ENCODE data around the gene THRB.
A peak's percentile ranks its signal among the peaks of the same experiment; 100 is the strongest.

THRB gene

GRCh38 chr3:24416224-24416623, 78.4 kb downstream of the THRB start:
- Histone ChIP-seq H3K36me3 (ENCODE audit: control insufficient read depth in 2 of 2, insufficient read depth in 1 of 2, low read length in 2 of 2) (no peaks in the 10 kb centered on the region), H3K27ac (ENCODE audit: extremely low read depth, low read depth, low read length) (no peak overlapping the region), H3K9me3 (ENCODE audit: control insufficient read depth, insufficient read depth, low read depth, low read length) (no peaks in the 10 kb centered on the region), H3K4me3 (ENCODE audit: low read depth, low read length) (no peak overlapping the region), H3K4me1 (ENCODE audit: control insufficient read depth, insufficient read depth, low read length) (no peaks in the 10 kb centered on the region; the same call in 1 of the 2 replicates)
- ChIA-PET CTCF (no interaction called here), POLR2A (no interaction called here)
- TF ChIP-seq IKZF3 (tag by site-specific recombination; IDR thresholded peaks at IDR 0.05), result peak; percentile 20; the same call in 1 of the 2 replicates
- peak; percentile 35; the same call in 1 of the 2 replicates for TF ChIP-seq FEZF1 (tag by site-specific recombination; IDR thresholded peaks at IDR 0.05)
- no peak for TF ChIP-seq REST (tag by site-specific recombination; IDR thresholded peaks at IDR 0.05)
- TF ChIP-seq ZNF777 (tag by site-specific recombination; IDR thresholded peaks at IDR 0.05; ENCODE audit: borderline replicate concordance), result no peak
- TF ChIP-seq ZBTB17 (tag by site-specific recombination; IDR thresholded peaks at IDR 0.05), result 0 out of 2 replicates have a peak, but pooled peaks have one; percentile 15
- peak; percentile 80; the same call in 1 of the 2 replicates for TF ChIP-seq MZF1 (tag by site-specific recombination; IDR thresholded peaks at IDR 0.05; ENCODE audit: borderline replicate concordance)
- TF ChIP-seq ZNF274 (IDR thresholded peaks at IDR 0.05; ENCODE audit: low read length), result no peak
- TF ChIP-seq ZNF274 (tag by site-specific recombination; IDR thresholded peaks at IDR 0.05; ENCODE audit: borderline replicate concordance), result no peak
- TF ChIP-seq, protein P1, sequence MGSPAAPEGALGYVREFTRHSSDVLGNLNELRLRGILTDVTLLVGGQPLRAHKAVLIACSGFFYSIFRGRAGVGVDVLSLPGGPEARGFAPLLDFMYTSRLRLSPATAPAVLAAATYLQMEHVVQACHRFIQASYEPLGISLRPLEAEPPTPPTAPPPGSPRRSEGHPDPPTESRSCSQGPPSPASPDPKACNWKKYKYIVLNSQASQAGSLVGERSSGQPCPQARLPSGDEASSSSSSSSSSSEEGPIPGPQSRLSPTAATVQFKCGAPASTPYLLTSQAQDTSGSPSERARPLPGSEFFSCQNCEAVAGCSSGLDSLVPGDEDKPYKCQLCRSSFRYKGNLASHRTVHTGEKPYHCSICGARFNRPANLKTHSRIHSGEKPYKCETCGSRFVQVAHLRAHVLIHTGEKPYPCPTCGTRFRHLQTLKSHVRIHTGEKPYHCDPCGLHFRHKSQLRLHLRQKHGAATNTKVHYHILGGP (tag by site-specific recombination; IDR thresholded peaks at IDR 0.05), result peak; percentile 93
- 0 out of 2 replicates have a peak, but pooled peaks have one; percentile 16 for TF ChIP-seq WT1 (tag by site-specific recombination; IDR thresholded peaks at IDR 0.05)
- peak; percentile 41; the same call in 1 of the 2 replicates for TF ChIP-seq ZBTB20 (tag by site-specific recombination; IDR thresholded peaks at IDR 0.05)
- peak; percentile 74; the same call in 1 of the 2 replicates for TF ChIP-seq OSR2 (tag by site-specific recombination; IDR thresholded peaks at IDR 0.05)

DNA sequence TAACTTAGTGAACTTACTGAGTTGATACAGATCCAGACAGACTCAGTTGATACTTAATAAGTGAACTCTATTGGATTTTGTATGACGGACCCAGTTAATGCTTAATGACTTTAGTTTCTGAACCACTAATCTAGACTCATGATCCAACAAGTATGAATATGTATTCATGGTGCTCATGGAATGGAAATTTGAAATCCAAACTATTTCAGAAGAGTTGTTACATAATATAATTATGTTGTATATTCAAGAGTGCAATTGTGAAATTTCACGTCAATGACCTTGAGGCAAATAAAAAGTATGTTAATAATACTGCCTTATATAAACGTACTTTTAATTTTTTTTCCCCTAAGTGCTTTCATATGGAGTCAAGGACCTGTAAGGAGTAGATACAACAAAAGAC, 78.8 kb downstream of the THRB start:
- H3K27ac ChIP-seq (ENCODE audit: extremely low read depth, low read depth, low read length), result no peak overlapping the region
- no peaks in the 10 kb centered on the region for H3K9me3 ChIP-seq (ENCODE audit: control insufficient read depth, insufficient read depth, low read depth, low read length)
- H3K4me3 ChIP-seq (ENCODE audit: low read depth, low read length), result no peak overlapping the region
- ChIA-PET POLR2A (no interaction called here), CTCF (no interaction called here)
- H3K36me3 ChIP-seq (ENCODE audit: control insufficient read depth in 2 of 2, insufficient read depth in 1 of 2, low read length in 2 of 2), result no peaks in the 10 kb centered on the region
- H3K4me1 ChIP-seq (ENCODE audit: control insufficient read depth, insufficient read depth, low read length), result no peaks in the 10 kb centered on the region; the same call in 1 of the 2 replicates
- no peak for TF ChIP-seq ZNF394 (tag by site-specific recombination; IDR thresholded peaks at IDR 0.05; ENCODE audit: borderline replicate concordance)
- TF ChIP-seq ZNF768 (tag by site-specific recombination; IDR thresholded peaks at IDR 0.05), result no peak
- no peak for TF ChIP-seq ZEB2 (tag by site-specific recombination; IDR thresholded peaks at IDR 0.05)
- TF ChIP-seq ZNF423 (tag by site-specific recombination; IDR thresholded peaks at IDR 0.05), result no peak
- TF ChIP-seq ZNF596 (tag by site-specific recombination; IDR thresholded peaks at IDR 0.05), result no peak
- no peak for TF ChIP-seq ZNF416 (tag by site-specific recombination; IDR thresholded peaks at IDR 0.05)
- no peak for TF ChIP-seq ZNF292 (tag by site-specific recombination; IDR thresholded peaks at IDR 0.05; ENCODE audit: borderline replicate concordance, low read depth)
- no peak for TF ChIP-seq ZNF266 (tag by site-specific recombination; IDR thresholded peaks at IDR 0.05; ENCODE audit: low read depth)
- TF ChIP-seq ZNF561 (tag by site-specific recombination; IDR thresholded peaks at IDR 0.05; ENCODE audit: borderline replicate concordance), result no peak
- no peak for TF ChIP-seq YY1 (tag by site-specific recombination; IDR thresholded peaks at IDR 0.05)
- no peak for TF ChIP-seq ZNF544 (tag by site-specific recombination; IDR thresholded peaks at IDR 0.05)
- TF ChIP-seq, protein P2, sequence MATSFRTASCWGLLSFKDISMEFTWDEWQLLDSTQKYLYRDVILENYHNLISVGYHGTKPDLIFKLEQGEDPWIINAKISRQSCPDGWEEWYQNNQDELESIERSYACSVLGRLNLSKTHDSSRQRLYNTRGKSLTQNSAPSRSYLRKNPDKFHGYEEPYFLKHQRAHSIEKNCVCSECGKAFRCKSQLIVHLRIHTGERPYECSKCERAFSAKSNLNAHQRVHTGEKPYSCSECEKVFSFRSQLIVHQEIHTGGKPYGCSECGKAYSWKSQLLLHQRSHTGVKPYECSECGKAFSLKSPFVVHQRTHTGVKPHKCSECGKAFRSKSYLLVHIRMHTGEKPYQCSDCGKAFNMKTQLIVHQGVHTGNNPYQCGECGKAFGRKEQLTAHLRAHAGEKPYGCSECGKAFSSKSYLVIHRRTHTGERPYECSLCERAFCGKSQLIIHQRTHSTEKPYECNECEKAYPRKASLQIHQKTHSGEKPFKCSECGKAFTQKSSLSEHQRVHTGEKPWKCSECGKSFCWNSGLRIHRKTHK (tag by site-specific recombination; IDR thresholded peaks at IDR 0.05), result no peak
- TF ChIP-seq ZNF16 (tag by site-specific recombination; IDR thresholded peaks at IDR 0.05; ENCODE audit: low read depth), result no peak
- TF ChIP-seq, protein P3, sequence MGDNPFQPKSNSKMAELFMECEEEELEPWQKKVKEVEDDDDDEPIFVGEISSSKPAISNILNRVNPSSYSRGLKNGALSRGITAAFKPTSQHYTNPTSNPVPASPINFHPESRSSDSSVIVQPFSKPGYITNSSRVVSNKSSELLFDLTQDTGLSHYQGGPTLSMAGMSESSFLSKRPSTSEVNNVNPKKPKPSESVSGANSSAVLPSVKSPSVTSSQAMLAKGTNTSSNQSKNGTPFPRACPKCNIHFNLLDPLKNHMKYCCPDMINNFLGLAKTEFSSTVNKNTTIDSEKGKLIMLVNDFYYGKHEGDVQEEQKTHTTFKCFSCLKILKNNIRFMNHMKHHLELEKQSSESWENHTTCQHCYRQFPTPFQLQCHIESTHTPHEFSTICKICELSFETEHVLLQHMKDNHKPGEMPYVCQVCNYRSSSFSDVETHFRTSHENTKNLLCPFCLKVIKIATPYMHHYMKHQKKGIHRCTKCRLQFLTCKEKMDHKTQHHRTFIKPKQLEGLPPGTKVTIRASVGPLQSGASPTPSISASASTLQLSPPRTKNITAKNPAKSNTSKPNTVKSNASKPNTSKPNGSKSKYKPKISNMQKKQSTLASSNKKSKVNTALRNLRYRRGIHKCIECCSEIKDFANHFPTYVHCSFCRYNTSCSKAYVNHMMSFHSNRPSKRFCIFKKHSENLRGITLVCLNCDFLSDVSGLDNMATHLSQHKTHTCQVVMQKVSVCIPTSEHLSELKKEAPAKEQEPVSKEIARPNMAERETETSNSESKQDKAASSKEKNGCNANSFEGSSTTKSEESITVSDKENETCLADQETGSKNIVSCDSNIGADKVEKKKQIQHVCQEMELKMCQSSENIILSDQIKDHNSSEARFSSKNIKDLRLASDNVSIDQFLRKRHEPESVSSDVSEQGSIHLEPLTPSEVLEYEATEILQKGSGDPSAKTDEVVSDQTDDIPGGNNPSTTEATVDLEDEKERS (tag by site-specific recombination; IDR thresholded peaks at IDR 0.05), result no peak
